H1 (cell line): Measurements from ENCODE around the gene ATP6V1C2. TPM values are rescaled to one million over a fixed set of nuclear protein-coding genes. Genes with fewer than 3 reads are reported as not detected.

Source experiments
- CTCF ChIA-PET: fragments of 300-600 bp; sonication (Branson Sonifier 250); formaldehyde crosslinking; loops from one replicate; lab custom pipeline; 2021; ENCODE audit not compliant: partially characterized antibody; lab: Charles Lee
- POLR2A ChIA-PET: fragments of 300-600 bp; sonication (Branson Sonifier 250); formaldehyde crosslinking; loops from one replicate; lab custom pipeline; 2021; ENCODE audit warnings: inconsistent platforms; ENCODE audit not compliant: partially characterized antibody; lab: Charles Lee
- DNase-seq, 2 experiments: peaks; one replicate each; pipeline versions ENCODE4 v3.0.0 to v3.0.0-alpha.2; 2010 to 2022; ENCODE audit warnings: low spot score in 2 of 2, low read depth in 1 of 2, mixed read lengths in 1 of 2
- FAIRE-seq: peaks from 2 replicates; lab custom pipeline; 2011; peaks lifted over from hg19 to GRCh38; lab: Jason Lieb, UNC
- H2AFZ ChIP-seq: 2 replicates; pipeline ENCODE4 v1.8.1; 2012; ENCODE audit warnings: low read length, inconsistent platforms
- H2AK5ac ChIP-seq: 2 replicates; pipeline ENCODE4 v1.6.1; 2013; ENCODE audit warnings: low read depth, low read length
- H2BK120ac ChIP-seq: replicated peaks from 2 replicates; pipeline ENCODE3; 2013; ENCODE audit warnings: low read depth, low read length, inconsistent platforms
- H2BK12ac ChIP-seq: 2 replicates; pipeline ENCODE4 v1.6.1; 2013; ENCODE audit warnings: low read depth, low read length
- H2BK15ac ChIP-seq: 2 replicates; pipeline ENCODE4 v1.6.1; 2013; ENCODE audit warnings: low read length
- H2BK20ac ChIP-seq: 2 replicates; pipeline ENCODE4 v1.6.1; 2013; ENCODE audit warnings: low read length
- H2BK5ac ChIP-seq: 2 replicates; pipeline ENCODE4 v1.6.1; 2013; ENCODE audit warnings: low read depth, low read length
- H3K14ac ChIP-seq: 2 replicates; pipeline ENCODE4 v1.6.1; 2013; ENCODE audit warnings: inconsistent platforms; ENCODE audit not compliant: insufficient read length
- H3K18ac ChIP-seq: 2 replicates; pipeline ENCODE4 v1.6.1; 2013; ENCODE audit warnings: low read length; ENCODE audit errors: extremely low read depth
- H3K23ac ChIP-seq: 2 replicates; pipeline ENCODE4 v1.6.1; 2013; ENCODE audit warnings: inconsistent platforms; ENCODE audit not compliant: insufficient read length
- H3K23me2 ChIP-seq: 2 replicates; pipeline ENCODE4 v1.6.1; 2013; ENCODE audit warnings: low read depth, low read length
- H3K27ac ChIP-seq: 2 replicates; pipeline ENCODE4 v1.6.1; 2011; ENCODE audit warnings: low read depth, low read length, inconsistent platforms
- H3K27me3 ChIP-seq, 4 experiments: replicated peaks in 1 of 4; 1 replicate in 1 of 4; 2 replicates in 3 of 4; pipeline versions ENCODE4 v1.6.1 to v1.8.1; 2011 to 2013; ENCODE audit warnings: low read length in 3 of 4, mild to moderate bottlenecking in 3 of 4, inconsistent platforms in 2 of 4, mixed read lengths in 2 of 4, moderate library complexity in 1 of 4; ENCODE audit not compliant: control insufficient read depth in 3 of 4, insufficient read depth in 3 of 4; ENCODE audit errors: extremely low read depth in 1 of 4
- H3K36me3 ChIP-seq, 4 experiments: 2 replicates each; pipeline versions ENCODE4 v1.6.1 to v1.8.1; 2011 to 2013; ENCODE audit warnings: mild to moderate bottlenecking in 4 of 4, low read length in 3 of 4, moderate library complexity in 2 of 4, control low read depth in 1 of 4, inconsistent platforms in 1 of 4; ENCODE audit not compliant: insufficient read depth in 4 of 4, control insufficient read depth in 2 of 4
- H3K4ac ChIP-seq: replicated peaks from 2 replicates; pipeline ENCODE3; 2013; ENCODE audit warnings: low read length, low read depth, mixed read lengths, inconsistent platforms; ENCODE audit not compliant: insufficient read length
- H3K4me1 ChIP-seq, 4 experiments: replicated peaks in 1 of 4; 1 replicate in 1 of 4; 2 replicates in 3 of 4; pipeline versions ENCODE4 v1.6.1 to v1.8.1; 2011 to 2013; ENCODE audit warnings: low read length in 3 of 4, inconsistent platforms in 2 of 4, mixed read lengths in 1 of 4; ENCODE audit not compliant: insufficient read depth in 4 of 4, control insufficient read depth in 3 of 4
- H3K4me2 ChIP-seq, 2 experiments: 2 replicates each; pipeline versions ENCODE4 v1.6.1 to v1.8.1; 2011 to 2013; ENCODE audit warnings: low read depth in 2 of 2, low read length in 2 of 2, control low read depth in 1 of 2, inconsistent platforms in 1 of 2, mild to moderate bottlenecking in 1 of 2; ENCODE audit not compliant: insufficient read depth in 1 of 2
- H3K4me3 ChIP-seq, 4 experiments: fragments of 200-600, 300-600 bp in 1 of 4; sonication (generic), shearing (Covaris generic), sonication (Bioruptor Twin) in 1 of 4; 2 replicates each; pipeline versions ENCODE4 v1.5.1 to v1.8.1; 2011 to 2016; ENCODE audit warnings: low read length in 4 of 4, low read depth in 3 of 4, control low read depth in 2 of 4, inconsistent platforms in 2 of 4, mild to moderate bottlenecking in 2 of 4, mixed read lengths in 1 of 4, moderate library complexity in 1 of 4; ENCODE audit not compliant: insufficient read depth in 2 of 4; ENCODE audit errors: extremely low read depth in 1 of 4
- H3K56ac ChIP-seq: replicated peaks from 2 replicates; pipeline ENCODE3; 2013; ENCODE audit warnings: low read depth, mild to moderate bottlenecking, mixed read lengths, low read length, inconsistent platforms; ENCODE audit not compliant: insufficient read length
- H3K79me1 ChIP-seq: 2 replicates; pipeline ENCODE4 v1.6.1; 2013; ENCODE audit warnings: low read depth, low read length, control low read depth
- H3K79me2 ChIP-seq, 2 experiments: 2 replicates each; pipeline versions ENCODE4 v1.6.1 to v1.8.1; 2012 to 2013; ENCODE audit warnings: low read length in 2 of 2, mild to moderate bottlenecking in 2 of 2, inconsistent platforms in 1 of 2; ENCODE audit not compliant: insufficient read depth in 2 of 2, control insufficient read depth in 1 of 2
- H3K9ac ChIP-seq, 4 experiments: replicated peaks in 1 of 4; 1 replicate in 1 of 4; 2 replicates in 3 of 4; pipeline versions ENCODE4 v1.6.1 to v1.8.1; 2011 to 2013; ENCODE audit warnings: low read depth in 3 of 4, low read length in 3 of 4, control low read depth in 2 of 4, mild to moderate bottlenecking in 2 of 4, moderate library complexity in 2 of 4, inconsistent platforms in 1 of 4; ENCODE audit errors: extremely low read depth in 1 of 4
- H3K9me3 ChIP-seq, 2 experiments: 2 replicates each; pipeline versions ENCODE4 v1.6.1 to v1.8.1; 2012 to 2013; ENCODE audit warnings: mild to moderate bottlenecking in 2 of 2, moderate library complexity in 2 of 2, control low read depth in 1 of 2, inconsistent platforms in 1 of 2, low read depth in 1 of 2, low read length in 1 of 2, mixed read lengths in 1 of 2; ENCODE audit not compliant: insufficient read depth in 2 of 2
- H4K20me1 ChIP-seq, 2 experiments: replicated peaks in 1 of 2; 2 replicates each; pipeline versions ENCODE3 to v1.8.1; 2011 to 2013; ENCODE audit warnings: inconsistent platforms in 2 of 2, low read length in 2 of 2, mild to moderate bottlenecking in 1 of 2; ENCODE audit not compliant: insufficient read depth in 2 of 2, control insufficient read depth in 1 of 2
- H4K5ac ChIP-seq: 2 replicates; pipeline ENCODE4 v1.6.1; 2013; ENCODE audit warnings: low read length, low read depth, mixed read lengths, inconsistent platforms; ENCODE audit not compliant: insufficient read length
- H4K8ac ChIP-seq: 2 replicates; pipeline ENCODE4 v1.8.0; 2013; ENCODE audit warnings: mild to moderate bottlenecking, moderate library complexity, low read length, inconsistent platforms; ENCODE audit not compliant: insufficient read depth; ENCODE audit errors: extremely low read depth
- H4K91ac ChIP-seq: replicated peaks from 2 replicates; pipeline ENCODE3; 2013; ENCODE audit warnings: low read length, mixed read lengths, inconsistent platforms; ENCODE audit not compliant: insufficient read length
- BCL11A ChIP-seq, 2 experiments: IDR thresholded peaks; one replicate each; pipeline ENCODE4 v1.6.1; 2011; ENCODE audit warnings: low read depth in 2 of 2, low read length in 2 of 2, mild to moderate bottlenecking in 2 of 2
- BRCA1 ChIP-seq: IDR thresholded peaks from 2 replicates; pipeline ENCODE4 v1.6.1; 2012; ENCODE audit warnings: low read depth, low read length, improper control_type of control experiment
- CEBPB ChIP-seq: IDR thresholded peaks from 2 replicates; pipeline ENCODE4 v1.6.1; 2012; ENCODE audit warnings: low read depth, low read length
- CHD1 ChIP-seq: IDR thresholded peaks from 2 replicates; pipeline ENCODE4 v1.6.1; 2012; ENCODE audit warnings: low read depth, low read length, improper control_type of control experiment
- EGR1 ChIP-seq: IDR thresholded peaks from 2 replicates; pipeline ENCODE4 v1.6.1; 2011; ENCODE audit warnings: low read depth, low read length, borderline replicate concordance
- HDAC2 ChIP-seq, 2 experiments: fragments of 300-600 bp in 1 of 2; sonication (generic) in 1 of 2; IDR thresholded peaks; 2 replicates each; pipeline ENCODE4 v1.6.1; 2011 to 2012; ENCODE audit warnings: low read depth in 2 of 2, low read length in 2 of 2, mild to moderate bottlenecking in 2 of 2, moderate library complexity in 2 of 2, borderline replicate concordance in 1 of 2, inconsistent platforms in 1 of 2
- JUN ChIP-seq: IDR thresholded peaks from 2 replicates; pipeline ENCODE4 v1.6.1; 2011; ENCODE audit warnings: low read depth, mild to moderate bottlenecking, improper control_type of control experiment, low read length
- KDM5A ChIP-seq: fragments of 200-600 bp; IDR thresholded peaks from 2 replicates; pipeline ENCODE4 v1.7.1; 2012; ENCODE audit warnings: mild to moderate bottlenecking, low read length, inconsistent platforms, mixed read lengths
- PHF8 ChIP-seq: fragments of 200-600 bp; sonication (generic); conservative IDR thresholded peaks from 2 replicates; pipeline ENCODE4 v1.7.1; 2012; ENCODE audit warnings: low read depth, mild to moderate bottlenecking, inconsistent platforms, low read length, moderate library complexity
- POU5F1 ChIP-seq: IDR thresholded peaks from 2 replicates; pipeline ENCODE4 v1.6.1; 2011; ENCODE audit warnings: low read depth, mild to moderate bottlenecking, low read length, moderate library complexity
- RNF2 ChIP-seq: fragments of 200-900, 300-1000 bp; sonication (generic); IDR thresholded peaks from 2 replicates; pipeline ENCODE4 v1.7.1; 2016; ENCODE audit warnings: borderline replicate concordance, low read depth, mild to moderate bottlenecking, antibody characterized with exemption, low read length; ENCODE audit not compliant: poor library complexity, severe bottlenecking; ENCODE audit errors: missing control alignments
- RXRA ChIP-seq: IDR thresholded peaks from 2 replicates; pipeline ENCODE4 v1.6.1; 2011; ENCODE audit warnings: low read depth, mild to moderate bottlenecking, low read length, moderate library complexity; ENCODE audit not compliant: insufficient read depth
- SAP30 ChIP-seq: fragments of 300-600 bp; sonication (generic); IDR thresholded peaks from 2 replicates; pipeline ENCODE4 v1.7.1; 2012; ENCODE audit warnings: low read length, moderate library complexity, mild to moderate bottlenecking, inconsistent platforms; ENCODE audit not compliant: insufficient read depth, insufficient replicate concordance
- SP4 ChIP-seq: IDR thresholded peaks from 2 replicates; pipeline ENCODE4 v1.6.1; 2012; ENCODE audit warnings: low read length, inconsistent platforms
- TAF1 ChIP-seq: IDR thresholded peaks from 2 replicates; pipeline ENCODE4 v1.6.1; 2011; ENCODE audit warnings: mild to moderate bottlenecking, low read depth, low read length
- WGBS, 2 experiments: shearing (Covaris generic) in 1 of 2; methylation state at CpG; one replicate each; pipeline versions ENCODE4 v1.1.6 to v1.1.7; 2013 to 2015; ENCODE audit warnings: low lambda C conversion rate in 2 of 2, mixed read lengths in 2 of 2, inconsistent platforms in 1 of 2, low coverage in 1 of 2, missing lambda C conversion rate in 1 of 2; ENCODE audit not compliant: insufficient replicate concordance in 2 of 2, insufficient coverage in 1 of 2, insufficient read length in 1 of 2; ENCODE audit errors: extremely low coverage in 1 of 2, missing lambda C conversion rate in 1 of 2; 5-methylcytosine and 5-hydroxymethylcytosine counted together
- polyA plus RNA-seq, 7 experiments: library from polyadenylated mRNA; depleted of rRNA in 3 of 7; stranded (reverse) in 5 of 7; unstranded in 2 of 7; fragments of >200 nt in 5 of 7; fragments of 200-250 nt in 2 of 7; gene quantifications; 1 replicate in 5 of 7; 2 replicates in 1 of 7; 4 replicates in 1 of 7; pipeline versions ENCODE4 v1.2.1 to v1.2.3, GENCODE V29; 2011 to 2013; ENCODE audit warnings: missing spikeins in 2 of 7, mixed read lengths in 2 of 7
- total RNA-seq: library from RNA; stranded (reverse); fragmentation: NEBNext Ultra II Directional; extraction: Animal tissue kit (Norgen Biotek cat#: 25700); gene quantifications from 2 replicates; pipeline ENCODE4 v1.2.1, GENCODE V29; 2021

The ATP6V1C2 gene
- total and polyA plus RNA-seq, 2 of the 8 experiments (the other 6 are each of a cell fraction or from before 2014, with no cell fraction given): 0.29 to 0.74 TPM

DNA sequence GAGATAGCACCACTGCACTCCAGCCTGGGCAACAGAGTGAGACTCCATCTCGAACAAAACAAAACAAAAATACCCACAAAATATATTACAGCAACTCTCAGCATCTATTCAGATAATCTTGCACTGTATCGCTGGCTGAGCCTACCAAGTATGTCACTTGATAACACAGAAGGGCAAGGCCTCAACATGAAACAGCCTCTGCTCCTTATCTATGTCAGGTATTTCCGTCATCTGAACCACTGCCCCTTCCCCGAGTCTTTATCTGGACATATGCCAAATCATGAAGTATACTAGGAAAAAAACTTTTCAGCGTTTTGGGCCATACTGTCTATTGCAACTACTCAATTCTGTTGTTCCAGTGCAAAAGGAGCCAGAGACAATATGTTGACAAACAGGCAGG is 73.4 kb downstream of the ATP6V1C2 start:
- Histone ChIP-seq H3K9ac (no peak overlapping the region), H3K36me3 (peaks cover 18 to 81% (median 52%) of the 10 kb centered on the region in 4 experiments), H2BK5ac (no peak overlapping the region), H3K27me3 (no peaks in the 10 kb centered on the region), H3K79me1 (peaks cover 9% of the 10 kb centered on the region), H4K91ac (no peak overlapping the region), H2BK20ac (no peak overlapping the region), H2BK15ac (no peak overlapping the region), H2AFZ (no peak overlapping the region), H3K79me2 (peaks cover 0 to 44% of the 10 kb centered on the region in 2 experiments; a peak in 3 of 4 replicates), H4K8ac (no peak overlapping the region), H2AK5ac (no peak overlapping the region), H4K20me1 (peaks cover 8 to 15% of the 10 kb centered on the region in 2 experiments), H3K4me2 (no peak overlapping the region), H3K14ac (no peak overlapping the region), H3K4ac (no peak overlapping the region), H3K56ac (no peak overlapping the region), H3K27ac (no peak overlapping the region), H2BK120ac (no peak overlapping the region), H2BK12ac (no peak overlapping the region), H3K23ac (no peak overlapping the region), H3K23me2 (no peaks in the 10 kb centered on the region), H3K18ac (no peak overlapping the region), H4K5ac (no peak overlapping the region), H3K4me3 (no peak overlapping the region), H3K4me1 (no peaks in the 10 kb centered on the region), H3K9me3 (no peaks in the 10 kb centered on the region)
- DNase-seq: no peak
- ChIA-PET POLR2A (no interaction called here), CTCF (interaction anchor here (1.5 to 4.4 kb wide), 2 partner anchors 10 to 13 kb away, joined by 3 to 20 read pairs; no protein-coding TSS in a partner anchor)
- WGBS, 2 experiments: 89% methylated on average over 5 of the region's 5 CpGs; no CpG with 5 or more reads in 1 of the 2 experiments
- FAIRE-seq: no peak
- TF ChIP-seq BCL11A (IDR thresholded peaks at IDR 0.05; ENCODE audit: low read depth in 2 of 2, low read length in 2 of 2) (no peak), JUN (no peak), CHD1 (no peak), BRCA1 (no peak), RNF2 (no peak), CEBPB (no peak), PHF8 (no peak), EGR1 (no peak), RXRA (no peak), HDAC2 (IDR thresholded peaks at IDR 0.05; ENCODE audit: borderline replicate concordance in 1 of 2, low read depth in 2 of 2, low read length in 2 of 2) (no peak), TAF1 (no peak), SAP30 (no peak), POU5F1 (no peak), SP4 (no peak), KDM5A (no peak)
